Tongue (tissue), 2 donors: ENCODE data around the gene VAPB. TPM values are rescaled to one million over a fixed set of nuclear protein-coding genes. Genes with fewer than 3 reads are reported as not detected.

Experiments used
- DNase-seq: peaks from one replicate; pipeline ENCODE4 v3.0.0-alpha.2; 2015
- total RNA-seq: library from RNA; depleted of rRNA; stranded (reverse); fragments of >200 nt; gene quantifications from one replicate; pipeline ENCODE4 v1.2.3, GENCODE V29; 2014

The VAPB gene
- total RNA-seq, 1 donor from 2014 or later, result 37.5 TPM

DNA sequence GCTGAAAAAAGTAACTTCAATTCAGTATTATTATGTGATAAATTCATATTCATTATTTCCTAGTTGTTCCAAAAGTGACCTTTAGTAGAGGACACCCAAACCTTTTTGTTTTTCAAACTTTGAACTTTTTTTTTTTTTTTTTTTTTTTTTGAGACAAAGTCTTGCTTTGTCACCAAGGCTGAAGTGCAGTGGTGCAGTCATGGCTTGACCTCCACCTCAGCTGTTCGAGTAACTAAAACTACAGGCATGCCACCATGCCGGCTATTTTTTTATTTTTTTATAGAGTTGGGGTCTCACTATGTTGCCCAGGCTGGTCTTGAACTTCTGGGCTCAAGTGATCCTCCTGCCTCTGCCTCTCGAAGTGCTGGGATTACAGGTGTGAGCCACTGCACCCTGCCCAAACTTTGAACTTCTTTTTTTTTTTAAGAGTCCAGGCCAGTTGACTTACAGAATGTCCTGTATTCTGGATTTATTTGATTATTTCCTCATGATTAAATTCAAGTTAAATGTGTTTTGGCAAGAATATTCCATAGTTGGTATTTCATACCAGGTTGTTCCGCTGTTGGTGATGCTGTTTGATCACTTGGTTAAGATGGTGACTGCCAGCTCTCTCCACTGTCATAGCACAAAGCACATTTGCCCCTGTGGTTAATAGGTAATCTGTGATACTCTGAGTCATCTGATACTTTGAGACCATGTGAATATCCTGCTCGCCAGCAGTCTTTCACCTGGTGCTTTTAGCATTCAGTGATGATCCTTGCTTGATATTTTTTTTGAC lies 48.0 kb downstream of the VAPB start:
- no peak for DNase-seq

DNA sequence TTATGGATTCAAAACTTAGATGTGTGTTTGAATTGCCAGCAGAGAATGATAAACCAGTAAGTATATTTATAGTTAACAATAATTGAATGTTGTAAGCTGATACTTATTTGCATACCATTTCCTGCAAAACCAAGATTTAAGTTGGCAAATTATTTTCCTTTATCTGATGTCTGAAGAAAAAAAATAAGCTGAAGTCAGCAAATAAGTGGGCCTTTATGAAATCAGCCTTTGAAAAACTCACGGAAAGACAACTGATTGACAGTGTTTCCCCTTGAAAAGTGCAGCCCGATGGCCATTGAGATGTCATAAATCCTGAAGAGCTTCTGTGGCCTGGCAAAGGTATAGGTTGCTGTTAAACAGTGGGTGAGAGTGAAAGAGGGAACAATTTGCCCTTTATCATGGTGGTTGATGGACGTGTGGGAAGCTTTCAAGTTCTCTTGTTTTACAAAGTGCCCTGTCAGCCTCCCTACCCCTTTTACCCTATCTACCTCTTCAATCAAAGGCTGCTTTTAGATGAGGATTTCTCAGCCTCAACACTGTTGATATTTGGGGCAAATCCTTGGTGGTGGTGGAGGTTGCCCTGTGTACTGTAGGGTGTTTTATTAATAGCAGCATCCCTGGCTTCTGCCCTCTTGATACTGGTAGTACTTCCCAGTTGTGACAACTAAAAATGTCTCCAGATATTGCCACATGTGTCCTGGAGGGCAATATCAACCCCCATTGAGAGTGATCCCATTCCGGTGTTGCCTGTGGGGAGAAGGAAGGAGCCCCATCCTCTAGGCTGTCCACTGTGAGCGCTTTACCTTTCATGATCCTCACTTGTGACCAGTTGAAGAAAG lies 50.2 kb downstream of the VAPB start:
- no peak for DNase-seq

DNA sequence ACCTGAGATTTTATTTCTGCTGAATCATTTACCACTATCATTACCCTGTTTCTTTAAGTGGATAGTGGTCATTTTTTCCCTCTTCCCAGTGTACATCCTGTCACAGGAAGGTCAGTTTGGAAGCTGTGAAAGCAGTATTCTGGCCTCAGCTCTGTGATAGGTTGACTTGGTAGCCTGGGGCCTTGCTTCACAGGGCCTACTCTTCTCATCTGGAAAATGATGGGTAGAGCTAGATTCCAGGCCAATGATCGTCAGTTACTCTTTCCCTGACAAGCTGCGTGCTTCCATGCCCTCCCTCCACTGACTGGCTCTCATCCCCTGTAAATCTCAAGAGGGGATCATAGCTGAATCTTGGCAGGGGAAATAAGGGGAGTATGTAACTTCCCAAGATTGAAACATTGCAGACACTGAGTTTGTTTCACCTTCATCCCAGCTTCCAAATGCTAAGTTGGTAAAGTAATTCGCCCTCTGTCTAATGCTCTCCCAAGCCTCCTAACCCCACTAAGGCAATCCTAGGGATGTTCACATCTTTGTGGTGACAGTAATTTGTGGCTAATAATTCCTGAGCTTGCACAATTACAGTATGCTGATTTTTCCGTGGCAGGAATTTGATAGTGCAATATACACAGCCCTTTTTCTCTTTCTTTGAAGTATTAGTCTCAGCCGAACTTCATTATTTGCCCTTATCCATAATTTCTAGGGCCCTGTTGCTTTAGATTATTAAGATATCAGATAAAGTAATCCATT lies 51.2 kb downstream of the VAPB start:
- peak; percentile 57 for DNase-seq

DNA sequence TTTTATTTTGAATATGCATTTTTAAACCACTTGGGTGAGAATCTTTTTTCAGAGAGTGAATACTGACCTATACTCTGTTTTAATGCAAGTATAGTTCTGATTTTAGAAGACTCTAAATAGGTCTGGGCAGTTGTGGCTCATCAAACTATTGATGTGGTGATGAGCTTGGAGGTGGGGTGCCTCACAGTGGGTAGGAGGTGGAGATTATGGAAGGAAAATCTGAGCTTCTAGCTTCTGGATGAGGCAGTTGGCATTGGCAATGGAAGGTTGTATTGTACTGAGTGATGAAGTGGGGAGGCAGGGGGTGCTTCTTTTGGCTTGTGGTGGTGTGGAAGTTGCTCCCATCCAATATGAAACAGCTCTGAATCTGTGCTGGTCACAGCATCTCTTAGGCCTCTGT lies 52.7 kb downstream of the VAPB start:
- DNase-seq, result no peak

DNA sequence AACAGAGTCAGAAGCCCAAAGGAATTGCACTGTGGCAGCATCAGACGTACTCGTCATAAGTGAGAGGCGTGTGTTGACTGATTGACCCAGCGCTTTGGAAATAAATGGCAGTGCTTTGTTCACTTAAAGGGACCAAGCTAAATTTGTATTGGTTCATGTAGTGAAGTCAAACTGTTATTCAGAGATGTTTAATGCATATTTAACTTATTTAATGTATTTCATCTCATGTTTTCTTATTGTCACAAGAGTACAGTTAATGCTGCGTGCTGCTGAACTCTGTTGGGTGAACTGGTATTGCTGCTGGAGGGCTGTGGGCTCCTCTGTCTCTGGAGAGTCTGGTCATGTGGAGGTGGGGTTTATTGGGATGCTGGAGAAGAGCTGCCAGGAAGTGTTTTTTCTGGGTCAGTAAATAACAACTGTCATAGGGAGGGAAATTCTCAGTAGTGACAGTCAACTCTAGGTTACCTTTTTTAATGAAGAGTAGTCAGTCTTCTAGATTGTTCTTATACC lies 55.8 kb downstream of the VAPB start:
- no peak for DNase-seq

DNA sequence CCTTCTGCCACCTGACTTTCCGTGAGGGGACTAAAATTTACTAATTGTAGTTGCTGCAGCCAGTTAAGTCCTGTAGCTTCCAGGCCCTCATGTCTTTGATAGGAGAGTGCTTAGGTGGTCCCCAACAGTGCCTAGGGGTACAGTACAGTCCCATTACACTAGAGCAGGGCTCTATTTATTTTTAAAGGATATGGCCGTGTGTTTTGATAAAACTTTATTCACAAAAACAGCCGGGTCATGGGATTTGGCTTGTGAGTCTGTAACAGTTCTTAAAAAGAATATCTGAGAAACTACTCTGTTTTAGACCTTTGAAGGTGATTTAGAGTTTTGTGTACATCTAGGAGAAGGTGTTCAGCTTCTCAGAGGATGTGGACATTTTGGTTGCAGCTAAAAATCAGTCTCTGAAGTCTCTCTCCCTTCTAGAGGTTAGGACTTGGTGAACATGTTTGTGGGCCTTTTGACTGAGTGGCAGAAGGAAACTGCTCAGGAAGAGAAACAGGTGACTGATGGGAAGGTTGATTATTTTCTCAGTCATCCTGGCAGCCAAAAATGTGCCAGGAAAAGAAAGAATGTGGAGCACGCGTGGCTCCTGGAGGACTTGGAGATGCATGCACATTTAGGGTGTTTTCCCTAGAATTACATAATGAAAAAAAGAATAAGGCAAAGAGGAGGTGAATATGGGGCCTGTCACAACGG lies 57.4 kb downstream of the VAPB start:
- DNase-seq, result no peak

DNA sequence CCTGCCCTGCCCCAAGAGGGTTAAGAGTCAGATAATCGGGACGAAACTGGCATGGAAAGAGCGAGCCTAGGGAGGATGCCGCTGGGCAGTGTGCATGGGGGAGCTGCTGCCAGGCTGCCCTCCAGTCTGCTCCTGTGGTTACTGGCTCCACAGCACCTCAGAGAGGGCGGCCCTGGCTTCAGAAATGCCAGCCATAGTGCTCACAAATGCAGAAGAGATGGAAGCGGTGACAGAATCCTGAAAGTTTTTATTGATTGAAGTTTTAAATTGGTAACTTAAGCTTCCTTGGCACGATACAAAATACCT lies 57.9 kb downstream of the VAPB start:
- no peak for DNase-seq

DNA sequence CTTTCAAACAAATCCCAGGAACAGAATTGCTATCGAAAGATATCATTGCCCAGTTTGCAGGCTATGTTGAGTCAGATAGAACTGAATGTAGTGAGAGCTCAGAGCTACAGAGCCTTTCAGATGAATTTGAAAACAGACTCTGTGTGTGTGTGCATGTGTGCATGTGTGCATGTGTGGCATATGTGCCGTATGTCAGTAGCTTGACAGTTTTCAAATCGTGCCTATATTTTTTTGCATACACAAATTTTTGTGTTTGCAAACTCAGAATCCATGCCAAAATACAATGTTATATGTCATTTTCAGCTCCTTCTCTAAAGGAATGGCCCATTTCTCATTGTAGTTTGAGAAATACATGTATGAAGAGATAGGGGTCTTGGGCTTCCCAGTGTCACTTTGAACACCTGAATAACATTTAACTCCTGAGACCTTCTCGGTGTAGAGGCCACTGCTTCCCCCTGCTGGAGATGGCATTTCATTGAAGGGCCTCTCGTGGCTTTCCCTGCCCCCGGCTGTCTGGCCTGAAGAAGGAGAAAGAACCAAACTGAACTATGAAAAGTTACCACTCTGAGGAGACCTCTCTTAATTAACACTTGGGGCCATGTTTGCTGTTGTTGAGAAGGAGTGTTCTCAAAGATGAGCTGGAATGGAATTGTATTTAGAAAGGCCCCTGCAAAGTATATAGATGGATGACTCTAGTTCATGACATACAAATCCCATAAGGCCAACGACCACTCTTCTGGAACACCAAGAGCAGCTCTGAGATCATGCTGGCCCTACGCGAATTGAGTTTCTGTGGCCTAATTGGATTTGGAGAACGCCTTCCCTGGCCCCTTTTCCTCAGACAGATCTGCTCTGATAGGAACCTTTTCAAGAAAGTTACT lies 58.7 kb downstream of the VAPB start:
- DNase-seq, result peak; percentile 50

DNA sequence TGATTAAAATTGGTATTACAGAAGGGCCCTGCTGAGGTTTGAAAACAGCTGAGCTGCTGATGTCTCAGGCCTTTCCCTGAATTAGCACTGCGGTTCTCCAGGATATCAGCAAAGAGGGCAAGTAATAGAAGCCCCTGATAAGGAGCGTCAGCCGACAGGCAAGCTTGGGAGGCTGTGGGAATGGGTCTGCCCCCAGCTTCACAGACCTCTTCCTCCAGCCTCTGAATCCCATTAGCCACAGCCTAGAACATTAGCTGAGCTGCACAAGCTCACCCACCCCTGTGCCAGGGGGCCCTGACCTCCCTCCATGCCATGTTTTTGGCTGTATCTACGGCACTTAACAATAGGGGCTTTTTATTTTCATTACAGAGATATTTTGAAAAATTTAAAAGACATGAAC lies 59.9 kb downstream of the VAPB start:
- DNase-seq, result no peak

DNA sequence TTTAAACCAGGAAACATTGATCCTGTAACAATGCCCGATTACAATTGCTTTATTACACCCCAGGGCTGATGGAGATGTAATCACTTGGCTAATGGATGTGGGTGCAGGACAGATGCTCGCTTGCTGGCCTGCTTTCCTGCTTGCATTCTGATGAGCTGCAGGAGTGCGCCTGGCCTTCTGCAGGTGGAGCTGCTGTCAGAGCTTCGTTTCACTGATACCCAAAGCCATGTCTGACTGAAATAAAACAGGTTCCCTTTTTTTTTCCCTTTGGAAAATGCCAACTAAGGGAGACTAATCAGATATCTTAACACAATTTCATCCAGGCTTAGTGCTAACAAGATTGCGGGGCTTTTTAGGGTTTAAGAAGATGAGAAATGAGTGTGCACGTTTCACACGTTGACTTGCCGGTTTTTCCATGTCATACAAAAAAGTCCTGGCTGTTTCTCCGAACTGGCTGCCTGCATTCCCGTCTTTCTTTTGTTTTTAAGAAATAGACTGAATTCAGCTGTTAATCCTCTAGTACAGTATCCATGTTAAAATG lies 60.7 kb downstream of the VAPB start:
- DNase-seq, result peak; percentile 53

DNA sequence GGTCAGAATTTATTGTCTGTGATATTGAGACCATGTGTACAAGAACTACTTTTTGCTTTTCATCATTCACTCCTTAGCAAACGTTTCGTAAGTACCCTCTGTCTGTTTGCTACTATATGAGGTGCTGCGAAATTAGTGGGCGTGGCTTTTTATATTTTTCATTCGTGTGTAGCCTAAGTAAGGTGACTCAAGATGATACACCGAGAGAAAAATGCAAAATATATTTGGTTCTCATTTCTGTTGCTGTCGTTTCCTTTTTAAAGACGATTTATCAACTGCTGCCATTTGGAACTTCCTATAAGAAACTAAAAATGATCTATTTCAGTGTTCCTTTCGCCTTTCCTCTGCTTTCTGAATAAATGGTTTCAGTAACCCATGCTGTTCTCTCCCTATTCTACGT lies 61.2 kb downstream of the VAPB start:
- no peak for DNase-seq

DNA sequence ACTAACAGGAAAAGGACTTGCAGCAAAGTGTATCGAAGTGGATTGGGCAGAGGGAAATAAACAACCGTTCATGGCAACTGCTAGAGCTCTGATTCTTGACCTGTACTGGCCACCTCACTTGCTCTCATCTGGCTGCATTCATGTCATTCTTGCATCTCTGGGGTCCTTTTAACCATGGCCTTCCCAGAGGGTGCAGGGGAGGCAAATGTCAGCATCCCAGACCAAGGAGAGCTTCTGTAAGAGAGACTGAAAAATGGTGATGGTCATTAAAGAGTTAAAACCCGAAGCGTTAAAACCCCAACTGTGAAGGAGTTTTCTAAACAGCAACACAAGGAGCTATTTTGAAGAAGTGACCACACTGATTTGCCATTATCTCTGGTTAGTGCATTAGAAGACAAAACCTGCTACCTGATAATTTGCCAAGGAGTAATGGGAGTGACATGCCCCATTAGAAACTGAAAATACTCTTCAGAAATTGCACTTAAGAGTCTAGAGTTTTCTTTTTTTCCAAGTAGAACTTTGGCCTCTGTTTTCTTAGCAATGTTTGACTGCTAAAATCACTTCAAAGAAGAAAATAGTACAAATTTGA lies 63.7 kb downstream of the VAPB start:
- DNase-seq, result no peak

DNA sequence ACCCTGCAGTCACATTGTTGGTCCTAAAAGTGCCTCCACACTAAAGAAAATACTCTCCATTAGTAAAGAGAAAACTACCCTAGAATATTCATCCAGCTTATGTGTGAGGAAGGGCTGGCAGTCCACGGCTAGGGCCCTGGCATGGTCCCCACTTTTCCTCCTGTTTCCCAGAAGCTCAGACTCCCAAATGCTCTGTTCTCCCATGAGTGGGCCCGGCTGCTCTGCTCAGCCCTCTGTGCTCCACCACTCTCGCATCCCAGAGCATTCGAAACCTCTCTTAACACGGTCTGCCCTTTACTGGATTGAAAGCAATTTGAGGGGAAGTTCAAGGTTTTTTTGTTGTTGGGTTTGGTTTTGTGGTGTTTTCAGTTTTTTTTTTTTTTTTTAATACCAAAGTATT lies 64.4 kb downstream of the VAPB start:
- no peak for DNase-seq

DNA sequence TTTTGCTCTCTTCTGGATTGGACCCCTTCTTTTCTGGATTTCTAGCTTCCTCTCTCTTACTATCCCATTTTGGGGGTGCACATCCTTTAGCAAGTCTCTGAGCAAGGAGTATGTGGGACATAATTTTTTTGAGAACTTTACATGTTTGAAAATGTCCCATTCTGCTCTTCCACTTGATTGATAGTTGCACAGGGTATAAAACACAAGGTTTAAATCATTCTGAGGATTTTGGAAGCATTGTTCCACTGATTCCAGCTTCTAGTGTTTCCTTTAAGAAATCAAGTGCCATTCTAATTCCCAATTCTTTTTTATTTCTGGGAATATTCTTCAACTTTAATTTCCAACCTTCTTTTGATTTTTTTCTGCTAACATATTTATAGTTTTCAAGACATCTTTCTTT lies 65.4 kb downstream of the VAPB start:
- DNase-seq, result no peak

DNA sequence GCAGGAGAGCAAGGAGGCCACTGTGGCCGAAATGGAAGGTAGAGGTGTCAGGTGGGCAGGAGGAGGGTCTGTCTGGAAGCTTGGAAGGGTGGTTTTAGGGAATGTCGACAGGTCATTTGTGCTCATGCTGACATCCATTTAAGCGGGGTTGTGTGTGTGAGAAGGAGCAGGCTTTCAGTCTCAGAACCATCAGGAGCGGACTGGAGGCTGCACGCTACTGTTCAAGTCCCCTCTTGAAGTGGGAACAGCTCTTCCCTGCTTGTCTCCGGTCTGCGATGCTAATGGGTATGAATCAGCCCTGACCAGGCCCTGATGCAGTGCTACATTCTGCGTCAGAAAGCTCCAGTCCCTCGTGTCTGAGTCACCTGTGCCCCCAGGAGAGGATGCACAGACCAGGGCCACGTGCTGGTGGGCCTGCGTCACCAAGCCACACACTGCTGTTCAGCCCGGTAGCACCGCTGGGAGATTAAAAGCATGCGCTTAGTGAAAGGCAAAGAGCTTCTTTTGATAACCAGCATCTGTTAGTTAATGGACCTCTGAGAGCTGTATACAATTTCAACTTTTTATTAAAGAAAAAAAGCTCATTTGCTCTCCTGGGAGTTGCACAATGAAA lies 68.2 kb downstream of the VAPB start:
- no peak for DNase-seq

DNA sequence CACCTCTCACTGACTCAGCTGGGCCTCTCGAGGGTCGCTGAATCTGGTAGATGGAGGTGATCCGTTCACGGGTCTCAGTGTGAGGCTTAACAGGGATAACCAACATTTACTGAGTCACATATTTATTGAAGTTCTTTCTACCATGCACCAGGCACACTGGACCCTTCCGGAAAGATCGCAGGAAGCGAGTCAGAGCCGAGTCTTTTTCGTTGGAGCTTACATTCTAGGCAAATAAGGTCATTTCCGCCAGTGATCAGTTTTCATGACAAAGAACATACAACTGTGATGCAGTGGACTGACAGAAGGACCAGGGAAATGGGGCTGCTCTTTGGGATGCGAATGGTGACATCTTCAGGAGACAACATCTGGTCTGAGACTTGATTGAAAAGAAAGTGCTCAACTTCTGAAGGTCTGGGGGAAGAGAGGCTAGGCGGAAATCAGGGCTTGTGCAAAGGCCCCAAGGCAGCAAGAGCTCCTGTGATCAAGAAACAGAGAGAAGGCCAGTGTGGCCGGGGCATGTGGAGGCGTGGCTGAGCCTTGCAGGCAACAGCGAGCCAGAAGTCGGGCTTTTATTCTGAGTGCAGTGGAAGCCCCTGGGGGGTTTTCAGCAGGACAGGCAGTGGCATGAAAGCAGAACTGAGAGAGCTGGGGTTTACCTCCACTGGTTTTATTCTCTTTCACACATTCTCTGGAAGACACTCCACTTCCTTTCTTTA lies 69.5 kb downstream of the VAPB start:
- no peak for DNase-seq

DNA sequence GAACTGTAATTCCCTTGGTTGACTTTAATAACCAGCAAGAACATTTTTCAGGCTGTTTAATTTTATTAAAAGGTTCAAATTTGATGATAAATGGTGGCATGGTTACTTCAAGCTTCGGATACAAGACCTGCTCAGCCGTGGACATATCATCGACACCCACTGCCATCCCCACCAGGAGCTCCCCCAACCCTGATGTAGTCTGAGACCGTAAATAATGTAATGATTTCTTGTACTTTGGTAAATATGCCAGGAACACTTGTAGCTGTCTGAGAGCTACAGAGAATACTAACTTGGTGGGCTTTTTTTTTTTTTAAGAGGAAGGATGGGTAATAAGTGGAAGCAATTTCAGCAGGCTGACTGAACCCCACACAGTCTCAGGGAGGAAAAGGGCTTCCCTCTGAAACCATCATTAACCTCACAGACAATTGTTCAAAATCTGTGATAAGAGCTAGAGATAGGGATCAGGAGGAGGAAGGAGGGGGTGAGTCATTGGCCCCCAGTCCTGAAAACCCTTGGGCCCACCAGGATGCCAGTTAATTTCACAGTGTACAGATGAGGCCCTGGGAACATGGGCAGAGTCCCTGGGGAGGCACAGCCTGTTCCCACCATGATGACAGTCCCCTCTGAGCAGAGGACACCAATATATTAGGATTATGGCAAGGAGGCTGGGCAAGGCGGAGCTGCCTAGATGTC lies 70.2 kb downstream of the VAPB start:
- DNase-seq, result no peak

DNA sequence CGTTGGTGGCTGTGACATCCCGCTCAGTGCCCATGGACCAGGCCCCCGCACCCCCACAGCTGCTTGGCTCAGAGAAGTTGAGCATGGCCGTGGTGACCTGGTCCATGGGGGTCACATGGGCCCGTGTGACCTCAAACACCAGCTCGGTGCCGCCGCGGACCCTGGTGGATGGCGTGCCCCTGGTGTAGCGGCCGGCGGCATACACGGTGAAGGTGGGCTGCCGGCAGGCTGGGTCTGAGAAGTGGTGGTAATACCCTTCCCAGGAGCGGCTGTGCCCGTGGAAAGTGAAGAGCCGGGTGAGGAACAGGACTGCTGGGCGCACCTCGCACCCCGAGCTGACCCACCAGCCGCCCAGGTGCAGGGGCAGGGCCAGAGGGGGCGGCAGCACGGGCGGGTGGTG lies 72.1 kb downstream of the VAPB start:
- DNase-seq, result no peak

DNA sequence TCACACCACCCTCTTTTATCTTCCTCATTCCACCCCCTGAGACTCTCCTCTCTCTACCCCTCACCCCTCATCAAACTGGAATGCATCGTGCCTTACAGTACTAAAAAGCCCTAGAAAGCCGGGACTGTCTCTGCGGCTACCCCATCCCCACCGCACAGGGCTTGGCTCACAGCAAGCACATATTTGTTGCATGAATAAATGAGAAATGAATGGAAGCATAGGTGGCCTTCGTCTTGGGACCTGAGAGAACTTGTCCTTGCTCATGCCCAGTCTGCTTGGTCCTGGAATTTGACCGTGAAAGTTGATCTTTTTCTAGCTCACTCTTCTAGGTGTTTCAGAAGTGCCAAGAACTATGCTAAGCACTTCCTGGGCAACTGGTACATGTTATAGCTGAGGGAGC lies 72.9 kb downstream of the VAPB start:
- DNase-seq, result no peak
